ENCODE results near the gene TSPAN9.

TSPAN9 gene

DNA sequence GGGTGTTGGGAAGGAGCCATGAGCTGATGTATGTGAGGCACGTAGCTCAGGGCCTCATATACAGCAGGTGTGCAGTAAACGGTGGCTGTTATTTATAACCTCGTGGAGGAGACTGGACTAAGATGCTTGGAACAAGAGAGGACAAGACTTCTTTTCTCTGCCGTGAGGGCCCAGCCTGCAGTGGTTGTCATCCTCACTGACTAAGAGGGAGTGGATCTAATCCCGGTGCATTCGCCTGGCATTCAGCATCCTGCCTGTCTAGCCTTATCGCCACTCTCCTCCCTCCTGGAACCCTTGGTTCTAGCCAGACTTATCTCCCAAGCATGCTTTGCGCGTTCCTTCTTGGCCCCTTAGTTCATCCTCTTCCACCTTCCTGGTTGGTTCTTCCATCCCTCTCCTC lies 3.9 kb downstream of the TSPAN9 start:
- DNase-seq = no peak

- DNase-seq = no peak
Observed at GRCh38 chr12:3081886-3082285, 4.7 kb downstream of the TSPAN9 start.

DNA sequence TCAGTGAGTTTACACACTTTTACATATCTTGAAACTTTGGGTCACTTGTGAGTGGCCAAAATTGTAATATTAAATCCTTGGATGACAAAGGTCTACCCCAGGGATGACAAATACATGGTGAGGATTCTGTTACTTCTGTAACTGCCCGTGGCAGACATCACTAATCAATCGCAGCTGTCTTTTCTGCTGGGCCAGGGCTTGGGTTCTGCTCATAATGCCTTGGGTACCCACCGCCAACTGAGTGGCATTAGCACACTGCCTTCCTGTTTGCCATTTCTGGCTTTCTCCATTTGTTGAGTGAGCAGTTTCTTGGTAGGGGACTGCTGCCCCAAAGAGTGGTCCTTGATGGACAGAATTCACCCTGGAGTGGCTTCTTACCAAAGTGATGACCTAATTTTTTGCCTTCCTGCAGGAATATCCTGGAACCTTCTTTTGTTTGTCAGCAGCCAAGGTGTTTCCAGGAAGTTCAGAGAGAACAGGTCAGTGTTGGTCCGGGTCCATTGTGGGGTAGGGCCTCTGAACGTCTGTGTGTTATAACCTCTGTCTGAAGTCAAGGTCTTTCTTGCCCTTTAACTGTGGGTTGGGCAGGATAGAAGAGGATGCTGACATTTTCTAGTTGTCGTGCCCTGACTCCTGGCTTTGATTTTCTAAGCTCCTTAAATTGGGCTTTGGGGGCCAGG lies 6.2 kb downstream of the TSPAN9 start:
- DNase-seq = no peak

- DNase-seq = no peak
Observed at GRCh38 chr12:3083921-3084347, 6.8 kb downstream of the TSPAN9 start.

DNA sequence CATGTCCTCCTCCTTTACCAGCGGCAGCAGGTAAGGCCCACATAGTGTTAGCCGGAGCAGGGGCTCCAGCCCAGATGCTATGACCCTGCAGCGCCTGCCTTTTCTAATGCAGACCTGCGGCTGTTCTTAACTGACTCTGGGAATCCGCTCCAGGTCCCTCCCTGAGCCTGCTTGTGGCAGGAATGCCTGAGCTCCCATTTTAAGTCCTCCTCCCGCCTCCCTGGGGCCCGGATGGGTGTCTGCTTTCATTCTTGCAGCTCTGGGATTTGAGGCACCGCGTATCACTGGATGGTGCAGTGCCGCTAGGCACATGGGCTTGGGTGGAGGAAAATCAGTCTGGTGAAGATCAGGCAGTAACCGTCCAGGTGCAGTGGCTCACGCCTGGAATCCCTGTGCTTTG lies 7.6 kb downstream of the TSPAN9 start:
- no peak for DNase-seq

DNA sequence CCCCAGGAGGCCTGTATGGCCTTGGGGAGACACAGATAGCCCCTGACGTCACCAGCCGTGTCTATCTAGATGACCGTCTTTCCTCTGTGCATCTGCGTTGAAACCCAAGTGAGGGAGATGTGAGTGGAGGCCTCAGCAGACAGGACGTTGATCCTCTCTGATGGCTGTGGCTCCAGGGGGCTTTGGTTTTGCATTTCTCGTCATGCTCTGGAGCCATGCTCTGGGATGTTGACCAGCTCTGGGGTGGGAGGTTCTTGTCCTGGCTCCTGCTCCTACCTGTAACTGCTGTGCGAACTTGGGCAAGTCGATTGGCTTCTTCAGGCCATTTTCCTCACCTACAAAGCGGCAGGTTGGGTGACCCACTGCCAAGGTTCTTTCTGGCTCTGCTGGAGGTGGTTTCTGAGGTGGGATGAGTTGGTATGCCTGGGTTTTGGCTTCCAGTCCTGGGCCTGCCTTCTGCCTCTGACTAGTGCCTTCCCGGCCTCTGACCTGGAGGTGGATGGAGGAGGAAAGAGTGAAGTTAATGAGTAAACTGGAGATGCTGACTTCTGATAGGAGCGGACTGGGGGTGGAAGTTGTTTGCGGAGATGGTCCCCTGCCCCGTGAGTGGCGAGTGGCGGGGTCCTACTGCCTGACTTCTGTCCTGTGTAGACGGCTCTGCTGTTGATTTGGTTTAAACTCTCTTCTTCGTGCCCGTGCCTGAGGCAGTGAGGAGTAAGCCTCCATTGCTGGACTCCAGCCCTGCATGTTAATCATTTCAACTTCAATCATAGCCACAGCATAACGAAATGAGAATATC lies 8.4 kb downstream of the TSPAN9 start:
- no peak for DNase-seq

DNA sequence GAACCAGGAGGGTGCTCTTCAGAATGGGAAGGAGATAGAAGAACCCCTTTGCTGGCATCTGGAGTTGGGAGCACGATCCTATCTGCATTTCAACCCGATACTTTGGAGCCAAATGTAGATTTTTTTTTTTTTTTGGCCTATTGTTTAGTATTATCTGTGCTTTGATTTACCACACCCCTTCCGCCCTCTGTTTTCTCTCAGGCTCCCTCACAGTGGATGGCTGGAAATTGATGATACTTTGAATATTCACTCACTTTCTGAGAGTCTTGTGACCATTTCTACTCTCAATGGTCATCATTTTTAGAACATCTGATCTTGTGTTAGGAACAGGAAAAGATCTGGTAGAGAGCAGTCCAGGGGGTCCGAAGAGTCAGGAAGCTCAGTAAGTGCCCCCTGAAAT lies 9.0 kb downstream of the TSPAN9 start:
- DNase-seq = no peak

- DNase-seq = no peak
Observed at GRCh38 chr12:3086729-3087323, 9.6 kb downstream of the TSPAN9 start.

DNA sequence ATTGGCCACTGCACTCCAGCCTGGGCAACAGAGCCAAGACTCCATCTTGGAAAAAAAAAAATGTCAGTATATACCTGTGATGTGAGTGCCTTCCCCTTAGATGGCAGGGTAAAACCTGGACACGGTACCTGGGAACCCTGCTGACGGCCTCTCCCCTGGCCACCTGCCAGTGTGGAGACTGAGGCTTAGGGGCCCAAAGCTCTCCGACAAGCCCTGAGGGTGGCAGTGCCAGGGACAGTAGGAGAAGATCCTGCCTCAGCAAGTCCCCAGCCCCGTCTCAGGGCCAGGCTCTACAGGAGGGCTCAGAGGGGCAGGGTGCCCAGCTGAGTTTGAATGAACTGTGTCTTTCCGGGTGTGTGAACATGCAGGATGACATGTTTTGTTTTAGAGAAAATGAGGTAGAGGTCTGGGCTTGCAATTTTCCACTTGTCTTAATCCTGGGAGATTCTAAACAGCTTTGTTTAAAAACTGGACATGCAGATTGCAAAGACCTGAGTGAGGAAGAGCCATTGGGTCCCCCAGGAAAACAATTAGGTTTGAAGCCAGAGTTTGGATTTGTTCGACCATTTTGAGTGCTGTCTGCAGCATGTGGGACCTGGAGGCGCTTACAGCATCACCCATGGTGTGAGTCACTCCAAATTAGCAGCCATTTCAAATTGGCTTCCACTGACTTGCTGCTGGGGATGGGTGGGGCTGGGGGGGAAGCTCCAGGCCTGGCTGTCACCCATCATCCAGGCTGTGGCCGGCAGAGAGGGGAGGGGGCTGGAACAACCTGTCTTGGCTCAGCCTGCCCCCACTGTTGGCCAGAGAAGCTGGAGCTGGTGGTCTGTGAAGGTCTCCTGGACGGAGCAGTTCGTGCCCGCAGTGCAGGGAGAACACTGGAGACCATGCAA lies 10.8 kb downstream of the TSPAN9 start:
- no peak for DNase-seq

GRCh38 chr12:3089588-3089987 lies 12.4 kb downstream of the TSPAN9 start:
- no peak for DNase-seq

GRCh38 chr12:3090240-3091037 lies 13.3 kb downstream of the TSPAN9 start:
- DNase-seq = no peak

DNA sequence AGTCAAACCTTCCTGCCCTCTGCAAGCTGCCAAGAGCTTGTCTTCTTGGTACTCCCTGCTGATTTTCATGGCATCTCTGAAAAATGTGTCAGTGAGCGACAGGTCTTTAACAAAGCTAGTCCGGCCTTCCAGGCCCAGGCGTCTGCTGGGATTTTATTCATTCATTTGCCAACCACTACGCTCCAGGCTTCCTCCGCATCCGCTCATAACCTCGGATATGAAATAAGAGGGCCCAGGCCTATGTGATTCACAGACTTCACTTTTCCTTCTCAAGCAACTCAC lies 13.8 kb downstream of the TSPAN9 start:
- no peak for DNase-seq

- no peak for DNase-seq
Observed at GRCh38 chr12:3091382-3092241, 14.4 kb downstream of the TSPAN9 start.

GRCh38 chr12:3092764-3093163 lies 15.6 kb downstream of the TSPAN9 start:
- DNase-seq = no peak

- DNase-seq = no peak
Observed at GRCh38 chr12:3097186-3097804, 20.1 kb downstream of the TSPAN9 start.

DNA sequence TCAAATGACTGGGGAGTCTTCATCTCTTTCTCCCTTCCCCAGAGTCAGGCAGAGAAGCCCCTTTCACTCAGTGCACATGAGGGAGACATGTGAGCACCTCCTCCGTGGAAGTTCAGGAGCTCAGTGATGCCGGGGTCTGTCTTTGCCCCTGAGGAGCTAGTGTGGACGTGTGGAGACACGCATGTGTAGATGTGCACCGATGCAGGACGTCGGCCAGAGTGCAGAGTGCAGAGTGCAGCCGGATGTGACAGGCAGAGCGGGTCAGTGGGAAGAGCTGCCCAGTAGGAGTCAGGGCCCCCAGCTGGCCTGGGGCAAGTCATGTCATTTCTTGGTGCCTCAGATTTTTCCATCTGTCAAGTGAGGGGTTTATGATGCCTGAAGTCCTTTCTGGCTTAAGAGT lies 20.7 kb downstream of the TSPAN9 start:
- no peak for DNase-seq

- no peak for DNase-seq
Observed at GRCh38 chr12:3098436-3098835, 21.3 kb downstream of the TSPAN9 start.

GRCh38 chr12:3099146-3099545 lies 22.0 kb downstream of the TSPAN9 start:
- DNase-seq = no peak

GRCh38 chr12:3101309-3102024 lies 24.3 kb downstream of the TSPAN9 start:
- DNase-seq = no peak

GRCh38 chr12:3102771-3103410 lies 25.7 kb downstream of the TSPAN9 start:
- no peak for DNase-seq

Data from NCI-H526 treated with DMSO at 0.1 percent for 48 hours (cell line).